Spleen (tissue), 7 donors: Measurements from ENCODE around the gene CNTN5.

ENCODE experiments used
- POLR2A ChIP-seq, 3 donors: fragments of 450-650 bp; IDR thresholded peaks; one replicate each; pipeline ENCODE4 v1.5.1; 2017; ENCODE audit warnings: antibody characterized with exemption in 3 of 3, mild to moderate bottlenecking in 1 of 3
- POLR2AphosphoS5 ChIP-seq, 3 donors: sonication (generic); formaldehyde crosslinking; IDR thresholded peaks; one replicate each; pipeline ENCODE4 v1.5.1; 2017; ENCODE audit warnings: antibody characterized with exemption in 3 of 3
- TF ChIP-seq, protein P1 (sequence below), 11 experiments: fragments of 200-600 bp in 7 of 11; fragments of 450-650 bp in 4 of 11; sonication (generic) in 4 of 11; IDR thresholded peaks in 8 of 11; conservative IDR thresholded peaks in 3 of 11; 1 replicate in 7 of 11; 2 replicates in 4 of 11; pipeline versions ENCODE4 v1.4.0 to v1.8.0; 2016 to 2021; ENCODE audit warnings: antibody characterized with exemption in 11 of 11, inconsistent platforms in 4 of 11, mild to moderate bottlenecking in 1 of 11
- donor health status: DM: no; HTN: no; CAD: no; lungs with moderate emphysema.
- donor health status: DM: no; HTN: no; CAD: no.
- donor health status: DM: no; HTN: no; CAD: no.

DNA sequence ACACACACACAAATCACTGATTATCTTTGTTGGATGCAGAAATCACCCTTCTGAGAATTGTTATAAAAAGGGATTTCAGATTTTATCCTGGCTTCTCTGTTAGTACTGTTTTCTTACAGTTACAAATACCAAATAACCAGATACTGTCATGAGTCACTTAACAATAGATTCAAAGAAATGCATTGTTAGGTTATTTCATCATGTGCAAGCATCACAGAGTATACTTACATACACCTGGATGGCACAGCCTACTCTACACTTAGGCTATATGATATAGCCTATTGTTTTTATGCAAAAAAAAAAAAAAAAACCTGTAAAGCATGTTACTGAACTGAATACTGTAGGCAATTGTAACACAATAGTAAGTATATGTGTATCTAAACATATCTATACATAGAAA, 1347.1 kb downstream of the CNTN5 start:
- TF ChIP-seq, protein P1, sequence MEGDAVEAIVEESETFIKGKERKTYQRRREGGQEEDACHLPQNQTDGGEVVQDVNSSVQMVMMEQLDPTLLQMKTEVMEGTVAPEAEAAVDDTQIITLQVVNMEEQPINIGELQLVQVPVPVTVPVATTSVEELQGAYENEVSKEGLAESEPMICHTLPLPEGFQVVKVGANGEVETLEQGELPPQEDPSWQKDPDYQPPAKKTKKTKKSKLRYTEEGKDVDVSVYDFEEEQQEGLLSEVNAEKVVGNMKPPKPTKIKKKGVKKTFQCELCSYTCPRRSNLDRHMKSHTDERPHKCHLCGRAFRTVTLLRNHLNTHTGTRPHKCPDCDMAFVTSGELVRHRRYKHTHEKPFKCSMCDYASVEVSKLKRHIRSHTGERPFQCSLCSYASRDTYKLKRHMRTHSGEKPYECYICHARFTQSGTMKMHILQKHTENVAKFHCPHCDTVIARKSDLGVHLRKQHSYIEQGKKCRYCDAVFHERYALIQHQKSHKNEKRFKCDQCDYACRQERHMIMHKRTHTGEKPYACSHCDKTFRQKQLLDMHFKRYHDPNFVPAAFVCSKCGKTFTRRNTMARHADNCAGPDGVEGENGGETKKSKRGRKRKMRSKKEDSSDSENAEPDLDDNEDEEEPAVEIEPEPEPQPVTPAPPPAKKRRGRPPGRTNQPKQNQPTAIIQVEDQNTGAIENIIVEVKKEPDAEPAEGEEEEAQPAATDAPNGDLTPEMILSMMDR (IDR thresholded peaks at IDR 0.05 in 8 of 11, conservative IDR thresholded peaks at IDR 0.05 in 3 of 11), result no peak
- TF ChIP-seq POLR2A (IDR thresholded peaks at IDR 0.05), result no peak
- TF ChIP-seq POLR2AphosphoS5 (IDR thresholded peaks at IDR 0.05), result no peak
